NCI-H748 (cell line): Measurements from ENCODE around the gene ANAPC5.
"Not testable (repeated sequence)": the region's sequence is repeated elsewhere in the genome, so short reads cannot be mapped to it uniquely, and the experiment has no call there.

ENCODE experiments used
- DNase-seq: peaks from one replicate; lab custom pipeline; 2025; ENCODE audit not compliant: unreplicated experiment; lab: John Stamatoyannopoulos, UW

The ANAPC5 gene

GRCh38 chr12:121318121-121318520 lies 34.1 kb downstream of the ANAPC5 start:
- no peak for DNase-seq

GRCh38 chr12:121314431-121314830 lies 37.8 kb downstream of the ANAPC5 start:
- no peak for DNase-seq

GRCh38 chr12:121310231-121310630 lies 42.0 kb downstream of the ANAPC5 start:
- not testable (repeated sequence) for DNase-seq

GRCh38 chr12:121307397-121307796 lies 44.8 kb downstream of the ANAPC5 start:
- DNase-seq: not testable (repeated sequence)

GRCh38 chr12:121304306-121304705 lies 47.9 kb downstream of the ANAPC5 start:
- DNase-seq: no peak

GRCh38 chr12:121301876-121302275 lies 50.3 kb downstream of the ANAPC5 start:
- no peak for DNase-seq

- DNase-seq: peak; percentile 90
Observed at GRCh38 chr12:121300083-121300819, 52.0 kb downstream of the ANAPC5 start.

GRCh38 chr12:121299662-121300061 lies 52.5 kb downstream of the ANAPC5 start:
- peak; percentile 64 for DNase-seq

- not testable (repeated sequence) for DNase-seq
Observed at GRCh38 chr12:121298411-121298810, 53.8 kb downstream of the ANAPC5 start.

GRCh38 chr12:121297435-121297991 lies 54.7 kb downstream of the ANAPC5 start:
- no peak for DNase-seq

GRCh38 chr12:121296618-121297434 lies 55.4 kb downstream of the ANAPC5 start, which contains the start of gene CAMKK2:
CAMKK2 (minus strand) TSS chr12:121296709; CDS start chr12:121274526, 22,183 bp downstream.
- DNase-seq: peak; percentile 91

GRCh38 chr12:121295746-121296617 lies 56.2 kb downstream of the ANAPC5 start:
- DNase-seq: peak; percentile 43

GRCh38 chr12:121295116-121295745 lies 57.0 kb downstream of the ANAPC5 start:
- peak; percentile 18 for DNase-seq

GRCh38 chr12:121294151-121294889 lies 57.9 kb downstream of the ANAPC5 start:
- no peak for DNase-seq

- DNase-seq: no peak
Observed at GRCh38 chr12:121293603-121294002, 58.6 kb downstream of the ANAPC5 start.

GRCh38 chr12:121290410-121290809 lies 61.8 kb downstream of the ANAPC5 start:
- no peak for DNase-seq

GRCh38 chr12:121289962-121290361 lies 62.2 kb downstream of the ANAPC5 start:
- no peak for DNase-seq

GRCh38 chr12:121288986-121289385 lies 63.2 kb downstream of the ANAPC5 start:
- no peak for DNase-seq

GRCh38 chr12:121288158-121288845 lies 63.9 kb downstream of the ANAPC5 start:
- no peak for DNase-seq
